Anterior cingulate cortex (tissue), 58 donors: ENCODE measurements around the gene CCDC14.
"Not testable (repeated sequence)": the region's sequence is repeated elsewhere in the genome, so short reads cannot be mapped to it uniquely, and the experiment has no call there.

Experiments used
- DNase-seq, 58 donors: peaks; one replicate each; lab custom pipeline; 2025; lab: John Stamatoyannopoulos, UW

Gene CCDC14

GRCh38 chr3:123966799-123967198, 5.8 kb upstream of the CCDC14 start:
- DNase-seq: not testable (repeated sequence)

- DNase-seq: not testable (repeated sequence)
Observed at GRCh38 chr3:123964793-123965192, 3.8 kb upstream of the CCDC14 start.

- no peak for DNase-seq
Observed at GRCh38 chr3:123961508-123961856, 453 bp upstream of the CCDC14 start.

- DNase-seq: no peak
Observed at GRCh38 chr3:123953735-123954134, 7.3 kb downstream of the CCDC14 start.

- DNase-seq: no peak
Observed at GRCh38 chr3:123952844-123953520, 8.0 kb downstream of the CCDC14 start.

GRCh38 chr3:123951522-123952447, 9.2 kb downstream of the CCDC14 start:
- no peak for DNase-seq

GRCh38 chr3:123949641-123950040, 11.4 kb downstream of the CCDC14 start:
- DNase-seq: no peak

- no peak for DNase-seq
Observed at GRCh38 chr3:123948449-123948848, 12.6 kb downstream of the CCDC14 start.

- no peak for DNase-seq
Observed at GRCh38 chr3:123947482-123947881, 13.5 kb downstream of the CCDC14 start.

GRCh38 chr3:123941542-123941941, 19.5 kb downstream of the CCDC14 start:
- DNase-seq: no peak

- no peak for DNase-seq
Observed at GRCh38 chr3:123941121-123941520, 19.9 kb downstream of the CCDC14 start.

- no peak for DNase-seq
Observed at GRCh38 chr3:123939706-123940105, 21.3 kb downstream of the CCDC14 start.

- no peak for DNase-seq
Observed at GRCh38 chr3:123936400-123936799, 24.6 kb downstream of the CCDC14 start.

- DNase-seq: no peak
Observed at GRCh38 chr3:123935830-123936229, 25.2 kb downstream of the CCDC14 start.

GRCh38 chr3:123934250-123934649, 26.8 kb downstream of the CCDC14 start:
- DNase-seq: no peak

GRCh38 chr3:123930445-123930844, 30.6 kb downstream of the CCDC14 start:
- DNase-seq: no peak

- no peak for DNase-seq
Observed at GRCh38 chr3:123929325-123929724, 31.7 kb downstream of the CCDC14 start.

GRCh38 chr3:123926396-123926795, 34.6 kb downstream of the CCDC14 start:
- DNase-seq: no peak

GRCh38 chr3:123920868-123921267, 40.2 kb downstream of the CCDC14 start:
- no peak for DNase-seq

- no peak for DNase-seq
Observed at GRCh38 chr3:123920383-123920782, 40.6 kb downstream of the CCDC14 start.

GRCh38 chr3:123919353-123919752, 41.7 kb downstream of the CCDC14 start:
- DNase-seq: no peak

- peak in 1 of 58 donors; percentile 1 for DNase-seq
Observed at GRCh38 chr3:123914829-123915228, 46.2 kb downstream of the CCDC14 start.
